ENCODE measurements around the gene FEV. TPM values are rescaled to one million over a fixed set of nuclear protein-coding genes. Genes with fewer than 3 reads are reported as not detected.
A peak's percentile ranks its signal among the peaks of the same experiment; 100 is the strongest.

The FEV gene
- total RNA-seq, 3 donors from 2014 or later: 0.63 to 2.7 (median 1.8) TPM

DNA sequence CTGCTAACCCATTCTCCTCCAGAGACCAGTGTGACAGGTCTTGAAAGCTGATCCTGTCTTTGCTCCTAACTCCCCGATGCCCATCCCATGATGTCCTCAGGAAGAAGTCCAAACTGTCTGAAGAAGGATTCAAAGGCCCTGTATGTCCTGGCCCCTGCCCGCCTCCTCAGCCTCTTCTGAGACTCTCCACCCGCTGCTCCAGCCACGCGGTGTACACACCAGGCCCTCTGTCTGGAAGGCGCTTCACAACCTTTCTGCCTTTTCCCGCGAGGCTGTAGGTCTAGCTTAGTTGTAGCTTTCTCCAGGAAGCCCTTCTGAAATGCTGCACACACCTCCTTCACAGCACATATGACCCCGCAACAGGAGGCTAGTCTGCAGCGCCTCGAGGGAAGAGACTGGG is 31.7 kb upstream of the FEV start:
- intact Hi-C loops (cut with DNase I, micrococcal nuclease): no loop called here
- ATAC-seq (no peak), DNase-seq (peak in 2 of 3 donors; percentile 15 to 31)
- Histone ChIP-seq H3K36me3 (ENCODE audit: low read depth) (no peaks in the 10 kb centered on the region), H3K4me1 (ENCODE audit: low read depth) (no peaks in the 10 kb centered on the region), H3K4me3 (no peak overlapping the region), H3K9me3 (no peaks in the 10 kb centered on the region)
- no peak for TF ChIP-seq CTCF (IDR thresholded peaks at IDR 0.05)

- Histone ChIP-seq H3K4me3 (no peak overlapping the region), H3K9me3 (no peaks in the 10 kb centered on the region), H3K4me1 (ENCODE audit: low read depth) (no peaks in the 10 kb centered on the region), H3K36me3 (ENCODE audit: low read depth) (no peaks in the 10 kb centered on the region)
- intact Hi-C loops (cut with DNase I, micrococcal nuclease): no loop called here
- DNase-seq: no peak
- TF ChIP-seq CTCF (IDR thresholded peaks at IDR 0.05): no peak
- no peak for ATAC-seq
Measured at GRCh38 chr2:219010873-219011272, 25.9 kb upstream of the FEV start.

- no peaks in the 10 kb centered on the region for H3K36me3 ChIP-seq (ENCODE audit: low read depth)
- no peaks in the 10 kb centered on the region for H3K9me3 ChIP-seq
- intact Hi-C loops (cut with DNase I, micrococcal nuclease): no loop called here
- no peaks in the 10 kb centered on the region for H3K4me1 ChIP-seq (ENCODE audit: low read depth)
- peak; percentile 21 for TF ChIP-seq CTCF (IDR thresholded peaks at IDR 0.05)
- H3K4me3 ChIP-seq: no peak overlapping the region
- ATAC-seq (peak; percentile 86), DNase-seq (peak; percentile 38 to 57 (median 56))
Measured at GRCh38 chr2:219010162-219010756, 25.3 kb upstream of the FEV start.

- ATAC-seq (no peak), DNase-seq (no peak)
- Histone ChIP-seq H3K4me3 (no peak overlapping the region), H3K4me1 (ENCODE audit: low read depth) (no peaks in the 10 kb centered on the region), H3K9me3 (no peaks in the 10 kb centered on the region), H3K36me3 (ENCODE audit: low read depth) (no peaks in the 10 kb centered on the region)
- intact Hi-C loops (cut with DNase I, micrococcal nuclease): no loop called here
- no peak for TF ChIP-seq CTCF (IDR thresholded peaks at IDR 0.05)
Measured at GRCh38 chr2:219009294-219009693, 24.3 kb upstream of the FEV start.

GRCh38 chr2:219003979-219004378 is 19.0 kb upstream of the FEV start:
- intact Hi-C loops (cut with DNase I, micrococcal nuclease): no loop called here
- no peak for ATAC-seq
- H3K36me3 ChIP-seq (ENCODE audit: low read depth): no peaks in the 10 kb centered on the region
- H3K4me1 ChIP-seq (ENCODE audit: low read depth): peaks cover 15% of the 10 kb centered on the region
- H3K4me3 ChIP-seq: no peak overlapping the region
- no peak for TF ChIP-seq CTCF (IDR thresholded peaks at IDR 0.05)
- DNase-seq: no peak
- H3K9me3 ChIP-seq: no peaks in the 10 kb centered on the region

DNA sequence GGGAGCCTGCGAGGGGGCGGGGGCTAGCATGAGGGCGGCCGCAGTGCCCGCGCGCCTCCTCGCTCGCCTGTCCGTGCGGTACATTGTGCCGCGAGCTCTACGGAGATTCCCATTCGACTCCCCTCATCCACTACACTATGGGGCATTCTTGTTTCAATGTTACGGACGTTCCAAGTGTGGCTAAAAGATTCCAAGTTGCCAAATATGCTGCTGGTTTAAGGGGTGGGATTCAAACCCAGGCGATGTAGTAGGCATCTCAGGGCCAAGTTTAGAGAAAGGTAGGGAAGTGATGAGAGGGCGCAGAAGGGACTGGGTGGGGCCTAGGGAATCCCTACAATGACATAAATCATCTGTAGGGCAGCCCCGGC is 18.3 kb upstream of the FEV start:
- H3K9me3 ChIP-seq: no peaks in the 10 kb centered on the region
- H3K36me3 ChIP-seq (ENCODE audit: low read depth): no peaks in the 10 kb centered on the region
- ATAC-seq (no peak), DNase-seq (no peak)
- TF ChIP-seq CTCF (IDR thresholded peaks at IDR 0.05): peak; percentile 49
- H3K4me1 ChIP-seq (ENCODE audit: low read depth): peaks cover 17% of the 10 kb centered on the region
- intact Hi-C loops (cut with DNase I, micrococcal nuclease): no loop called here
- no peak overlapping the region for H3K4me3 ChIP-seq
